Occipital lobe (tissue), 2 donors: Measurements from ENCODE around the gene IFI27. TPM values are rescaled to one million over a fixed set of nuclear protein-coding genes. Genes with fewer than 3 reads are reported as not detected.
"Not testable (repeated sequence)": the region's sequence is repeated elsewhere in the genome, so short reads cannot be mapped to it uniquely, and the experiment has no call there.

Source experiments
- DNase-seq: peaks from one replicate; lab custom pipeline; 2025; lab: John Stamatoyannopoulos, UW
- total RNA-seq: library from RNA; depleted of rRNA; stranded (reverse); fragments of >200 nt; gene quantifications from one replicate; pipeline ENCODE4 v1.2.3, GENCODE V29; 2014

The IFI27 gene
- total RNA-seq, result 12.2 TPM

DNA sequence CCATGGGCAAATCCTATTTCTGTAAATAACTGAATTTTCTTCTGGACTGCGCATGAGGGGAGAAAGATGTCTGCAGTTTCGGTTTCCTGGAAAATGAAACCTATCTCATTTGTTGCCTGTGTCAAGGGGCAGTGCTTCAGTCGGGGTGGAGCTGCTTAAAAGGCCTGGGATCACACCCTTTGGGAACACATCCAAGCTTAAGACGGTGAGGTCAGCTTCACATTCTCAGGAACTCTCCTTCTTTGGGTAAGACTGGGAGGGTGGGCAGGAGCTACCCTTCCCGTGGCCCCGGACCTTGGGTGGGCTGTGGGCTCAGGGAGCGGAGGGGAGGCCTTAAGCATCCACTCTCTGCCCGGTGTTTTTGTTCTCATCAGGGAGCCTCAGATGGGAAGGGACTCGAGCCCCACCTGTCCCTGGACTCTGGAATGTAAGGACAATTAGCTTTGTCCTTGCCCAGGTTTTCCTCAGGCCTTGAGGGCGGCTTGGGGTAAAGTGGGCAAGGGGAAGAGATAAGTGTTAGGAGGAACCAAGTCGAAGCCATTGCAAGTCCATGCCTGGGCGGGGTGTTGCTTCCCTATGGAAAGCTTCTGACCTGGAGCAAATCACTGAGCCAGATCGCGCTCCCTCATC lies at the start of gene IFI27:
IFI27 (plus strand) TSS at position 185 of the 630 bp plus-strand sequence.
- DNase-seq, result no peak

DNA sequence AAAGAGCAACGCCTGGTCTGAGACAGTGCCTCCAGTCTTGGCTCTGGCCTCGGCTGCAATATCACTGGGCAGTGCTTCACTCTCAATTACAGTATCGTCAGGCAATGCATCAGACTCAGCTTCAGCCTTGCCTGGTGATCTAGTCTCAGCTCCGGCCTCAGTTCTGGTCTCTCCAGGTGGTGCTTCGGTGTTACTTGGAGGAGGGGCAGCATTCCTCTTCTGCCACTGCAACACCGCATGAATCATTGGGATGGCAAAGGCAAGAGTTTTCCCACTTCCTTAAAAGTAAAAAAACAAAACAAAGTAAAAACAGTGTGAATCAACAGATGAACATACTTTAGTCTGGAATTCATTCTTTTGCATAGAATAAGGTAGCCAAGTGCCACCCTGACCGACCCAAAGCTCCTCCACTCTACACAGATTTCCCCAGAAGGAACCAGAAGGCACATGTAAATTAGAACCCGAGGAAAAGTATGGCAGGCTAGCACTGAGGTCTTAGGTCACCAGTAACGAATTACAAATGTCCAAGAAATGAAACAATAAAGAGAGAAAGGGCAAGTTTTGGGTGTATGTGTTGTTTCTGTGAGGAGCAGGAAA lies 48.1 kb upstream of the IFI27 start:
- DNase-seq, result no peak

DNA sequence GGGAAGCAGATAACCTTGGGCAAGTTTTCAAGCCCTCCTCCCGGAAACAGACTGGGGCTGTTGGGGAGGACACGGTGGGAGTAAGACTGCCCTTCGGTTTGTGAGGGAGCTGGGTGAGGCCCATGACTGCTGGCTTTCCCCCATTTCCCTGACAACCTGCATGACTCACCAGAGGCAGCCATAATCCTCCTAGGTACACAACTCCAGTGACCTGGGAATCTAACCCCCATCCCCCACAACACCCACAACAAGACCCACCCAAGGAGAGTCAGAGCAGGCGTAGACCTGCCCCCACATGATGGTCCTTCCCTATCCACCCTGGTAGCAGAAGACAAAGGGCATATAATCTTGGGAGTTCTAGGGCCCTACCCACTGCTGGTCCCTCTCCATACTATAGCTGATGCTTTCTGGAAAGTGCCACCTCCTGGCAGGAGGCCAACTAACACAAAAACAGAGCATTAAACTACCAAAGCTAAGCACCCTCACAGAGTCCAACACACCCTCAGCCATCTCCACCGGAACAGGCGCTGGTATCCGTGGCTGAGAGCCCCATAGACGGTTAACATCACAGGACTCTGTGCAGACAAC lies 44.4 kb upstream of the IFI27 start:
- DNase-seq, result no peak

DNA sequence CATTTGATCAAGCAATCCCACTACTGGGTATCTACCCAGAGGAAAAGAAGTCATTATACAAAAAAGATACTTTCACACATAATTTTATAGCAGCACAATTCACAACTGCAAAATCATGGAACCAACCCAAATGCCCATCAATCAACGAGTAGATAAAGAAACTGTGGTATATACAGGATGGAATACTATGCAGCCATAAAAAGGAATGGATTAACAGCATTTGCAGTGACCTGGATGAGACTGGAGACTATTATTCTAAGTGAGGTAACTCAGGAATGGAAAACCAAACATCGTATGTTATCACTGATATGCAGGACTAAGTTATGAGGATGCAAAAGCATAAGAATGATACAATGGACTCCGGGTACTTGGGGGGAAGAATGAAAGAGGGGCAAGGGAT lies 38.5 kb upstream of the IFI27 start:
- DNase-seq, result not testable (repeated sequence)

DNA sequence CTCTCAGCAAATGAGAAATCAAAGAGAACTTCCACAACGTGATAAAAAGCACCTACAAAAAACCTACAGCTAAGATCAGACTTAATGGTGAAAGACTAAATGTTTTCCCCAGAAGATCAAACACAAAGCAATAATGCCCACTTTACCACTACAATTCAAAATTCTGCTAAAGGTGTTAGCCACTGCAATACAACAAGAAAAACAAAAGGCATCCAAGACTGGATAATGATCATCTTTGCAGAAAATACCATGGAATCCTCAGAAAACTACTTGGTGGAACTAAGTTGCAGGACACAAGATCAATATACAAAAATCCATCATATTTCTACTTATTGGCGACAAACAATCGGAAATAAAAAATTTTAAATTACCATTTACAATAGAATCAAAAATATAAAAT lies 36.0 kb upstream of the IFI27 start:
- DNase-seq, result no peak

DNA sequence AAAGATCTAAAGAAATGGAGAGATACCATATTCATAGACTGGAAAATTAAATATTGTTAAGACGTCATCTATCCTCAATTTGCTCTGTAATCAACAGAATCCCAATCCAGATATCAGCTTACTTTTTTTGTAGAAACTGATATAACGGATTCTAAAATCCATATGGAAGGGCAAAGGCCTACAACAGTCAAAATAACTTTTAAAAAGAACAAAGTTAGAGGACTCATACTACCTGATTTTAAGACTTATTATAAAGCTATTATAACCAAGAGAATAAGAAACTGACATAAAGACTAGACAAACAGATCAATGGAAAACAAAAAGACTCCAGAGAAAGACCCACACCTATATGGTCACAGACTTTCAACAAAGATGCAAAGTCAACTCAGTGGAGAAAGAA lies 35.5 kb upstream of the IFI27 start:
- no peak for DNase-seq

DNA sequence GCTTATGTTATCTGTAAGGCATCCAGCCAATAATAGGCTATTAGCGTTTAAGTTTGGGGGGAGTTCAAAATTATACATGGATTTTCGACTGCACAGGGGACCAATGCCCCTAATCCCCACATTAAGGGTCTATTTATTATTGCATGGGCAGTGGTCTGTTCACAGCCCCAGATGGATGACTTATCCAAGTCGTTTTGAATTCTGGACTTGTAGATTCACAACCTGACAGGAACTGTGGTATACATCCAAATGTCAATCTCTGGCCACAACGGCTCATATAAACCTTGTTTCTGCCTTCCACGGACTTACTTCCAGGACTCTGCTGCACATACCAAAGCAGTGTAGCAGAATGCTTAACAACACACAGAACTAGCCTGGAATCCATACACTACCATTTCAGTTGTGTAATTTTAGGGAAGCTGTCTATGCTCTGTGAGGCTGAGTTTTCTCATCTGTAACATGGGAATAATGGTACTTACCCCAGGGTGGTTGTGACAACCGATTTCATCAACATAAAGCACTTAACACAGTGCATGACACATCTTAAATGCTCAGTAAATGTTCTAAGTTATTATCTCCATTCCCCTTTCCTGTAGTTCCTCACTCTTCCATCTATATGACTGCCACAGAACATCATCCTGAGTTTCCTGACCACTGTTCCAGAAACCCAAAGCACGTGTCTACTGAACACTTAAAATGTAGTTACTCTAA lies 33.3 kb upstream of the IFI27 start:
- no peak for DNase-seq

DNA sequence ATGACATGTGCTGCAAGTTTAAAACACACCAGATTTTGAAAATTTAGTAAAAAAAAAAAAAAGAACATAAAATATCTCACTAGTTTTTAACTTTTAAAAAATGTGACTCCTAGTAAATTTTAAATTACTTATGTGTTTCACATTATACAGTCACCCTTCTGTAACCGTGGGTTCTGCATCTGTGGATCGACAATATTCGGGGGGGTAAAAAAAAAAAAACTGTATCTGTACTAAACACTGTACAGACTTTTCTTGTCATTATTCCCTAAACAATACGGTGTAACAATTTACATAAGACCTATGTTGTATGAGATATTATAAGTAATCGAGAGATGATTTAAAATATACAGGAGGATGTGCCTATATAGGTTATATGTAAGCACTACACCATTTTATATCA lies 32.7 kb upstream of the IFI27 start:
- no peak for DNase-seq

DNA sequence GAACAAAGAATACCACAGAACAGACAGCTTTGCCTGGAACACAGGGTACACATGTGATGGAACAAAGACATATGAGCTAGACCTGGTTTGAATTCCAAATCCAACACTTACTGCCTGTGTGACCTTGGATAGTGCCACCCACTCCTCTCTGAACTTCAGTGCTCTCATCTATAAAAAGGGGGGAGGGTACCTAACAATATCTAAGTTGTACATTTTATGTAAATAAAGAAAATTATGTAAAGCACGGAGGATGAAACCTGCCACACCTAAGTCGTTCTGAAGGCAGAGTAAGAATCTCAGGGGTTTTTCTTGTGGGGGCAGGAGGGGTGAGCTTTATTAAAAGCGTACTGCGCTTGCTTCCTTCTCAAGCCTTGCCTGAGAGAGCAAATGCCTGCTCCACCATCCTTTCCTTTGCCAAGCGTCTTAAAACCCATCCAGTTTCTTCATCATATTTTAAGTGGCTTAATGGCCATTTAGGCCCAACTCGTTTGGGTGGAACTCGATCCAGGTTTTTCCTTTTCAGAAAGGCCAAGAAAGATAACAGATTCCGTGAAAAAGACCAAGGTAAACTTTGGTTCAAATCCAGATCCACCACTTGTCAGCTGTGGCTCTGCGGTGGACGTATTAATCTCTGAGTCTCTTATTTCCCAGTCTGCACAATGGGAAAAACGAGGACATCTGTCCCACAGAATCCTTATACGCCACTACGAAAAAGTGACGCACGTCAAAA lies 30.5 kb upstream of the IFI27 start:
- DNase-seq, result no peak

DNA sequence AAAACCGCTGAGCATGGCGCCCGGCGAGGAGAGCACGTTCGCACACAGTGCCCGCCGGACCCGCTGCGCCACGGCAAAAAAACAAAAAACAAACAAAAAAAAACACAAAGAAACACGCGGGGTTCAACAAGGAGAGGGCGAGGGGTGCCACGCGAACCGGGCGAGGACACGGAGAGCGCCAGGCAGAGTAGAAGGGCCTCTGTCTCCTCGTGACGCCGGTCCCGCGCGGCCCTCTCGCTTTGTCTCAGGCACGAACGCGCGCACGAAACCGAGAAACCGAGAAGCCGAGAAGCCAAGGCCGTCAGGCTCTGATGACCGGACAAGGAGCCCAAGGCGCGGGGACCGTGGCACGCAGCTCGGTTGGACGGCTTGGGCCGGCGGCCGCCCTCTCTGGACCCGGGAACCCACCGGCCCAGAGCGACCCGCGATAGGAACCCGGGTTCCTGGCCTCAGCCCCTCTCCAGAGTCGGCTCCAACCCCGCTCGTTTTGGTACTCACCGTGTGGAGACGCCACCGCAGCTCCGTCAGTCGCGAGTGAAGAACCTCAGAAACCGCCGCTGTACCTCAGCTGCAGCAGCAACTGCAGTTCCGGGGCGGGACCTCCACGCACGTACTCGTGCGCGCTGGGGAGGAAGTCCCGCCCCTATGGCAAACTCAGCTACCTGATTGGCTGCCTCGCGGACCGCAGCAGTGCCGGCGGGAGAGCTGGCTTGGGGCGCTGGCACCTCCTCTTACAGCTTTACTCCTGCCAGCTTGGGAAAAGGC lies 29.7 kb upstream of the IFI27 start, which contains the start of the genes DDX24 and IFI27L1:
DDX24 (minus strand) TSS at position 582 of the 765 bp plus-strand sequence. CDS start 1,460 bp downstream, outside the sequence.
IFI27L1 (plus strand) TSS at position 690 of the 765 bp plus-strand sequence. CDS start 15,628 bp downstream, outside the sequence.
- DNase-seq, result peak; percentile 94

DNA sequence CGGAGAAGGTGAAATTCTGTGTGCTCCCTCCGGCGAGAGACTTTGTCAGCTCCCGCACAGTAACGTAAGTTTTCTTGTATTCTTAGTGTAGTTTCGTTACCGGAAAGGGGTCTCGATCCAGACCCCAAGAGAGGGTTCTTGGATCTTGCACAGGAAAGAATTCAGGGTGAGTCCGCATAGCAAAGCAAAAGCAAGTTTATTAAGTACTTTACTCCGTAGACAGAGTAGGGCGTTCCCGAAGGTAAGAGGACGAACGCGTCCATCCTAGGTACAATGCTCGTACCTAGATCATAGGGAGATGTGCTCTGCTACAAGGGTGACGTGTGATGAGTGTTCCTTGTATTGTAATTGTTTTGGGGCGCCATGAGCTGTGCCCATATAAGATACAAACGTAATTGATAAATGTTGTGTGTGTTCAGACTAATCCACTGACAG lies 29.1 kb upstream of the IFI27 start:
- no peak for DNase-seq

DNA sequence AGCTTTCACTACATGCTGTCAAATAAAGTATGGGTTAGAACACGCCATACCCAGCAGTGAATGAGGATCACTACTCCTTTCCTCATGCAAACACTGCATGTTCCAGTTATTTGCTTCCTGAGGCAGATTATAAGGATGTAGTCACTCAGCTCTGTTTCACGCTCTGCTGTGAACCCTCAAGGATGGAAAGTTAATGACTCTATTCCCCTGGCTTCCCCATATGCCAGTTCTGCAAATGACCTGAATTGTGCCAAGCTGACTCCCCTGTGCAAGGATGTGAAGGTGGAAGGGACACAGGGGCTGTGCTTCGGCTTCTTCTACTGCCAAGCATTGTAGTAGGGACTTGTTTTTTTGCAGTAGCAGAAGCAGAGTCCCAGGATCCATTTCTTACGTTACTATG lies 22.6 kb upstream of the IFI27 start:
- no peak for DNase-seq

DNA sequence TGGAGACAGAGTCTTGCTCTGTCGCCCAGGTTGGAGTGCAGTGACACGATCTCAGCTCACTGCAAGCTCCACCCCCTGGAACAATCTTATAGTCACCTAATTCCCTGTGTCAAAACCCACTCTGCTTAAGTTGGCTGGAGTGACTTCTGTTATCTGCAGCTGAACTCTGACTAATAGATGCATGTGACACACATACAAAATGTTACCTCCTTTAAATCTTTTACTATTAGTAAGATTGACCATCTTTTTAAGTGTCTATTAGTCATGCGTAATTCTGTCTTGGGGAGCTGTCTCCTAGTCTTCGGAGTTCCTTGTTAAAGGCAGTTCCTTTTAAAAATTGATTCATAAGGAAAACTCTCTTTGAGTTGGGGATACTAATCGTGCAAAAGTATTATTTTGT lies 22.0 kb upstream of the IFI27 start:
- no peak for DNase-seq

DNA sequence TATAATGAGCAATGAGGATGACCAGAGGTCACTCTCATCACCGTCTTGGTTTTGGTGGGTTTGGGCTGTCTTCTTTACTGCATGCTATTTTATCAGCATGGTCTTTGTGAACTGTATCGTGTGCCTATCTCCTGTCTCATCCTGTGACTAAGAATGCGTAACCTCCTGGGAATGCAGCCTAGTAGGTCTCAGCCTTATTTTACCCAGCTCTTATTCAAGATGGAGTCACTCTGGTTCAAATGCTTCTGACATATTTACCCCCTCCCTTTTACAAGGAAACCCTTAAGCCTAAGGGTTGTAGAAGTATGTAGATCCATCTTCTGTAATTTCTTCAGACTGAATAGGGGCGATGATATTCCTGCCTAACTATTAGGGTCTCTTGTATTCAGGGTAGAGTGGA lies 21.1 kb upstream of the IFI27 start:
- no peak for DNase-seq

DNA sequence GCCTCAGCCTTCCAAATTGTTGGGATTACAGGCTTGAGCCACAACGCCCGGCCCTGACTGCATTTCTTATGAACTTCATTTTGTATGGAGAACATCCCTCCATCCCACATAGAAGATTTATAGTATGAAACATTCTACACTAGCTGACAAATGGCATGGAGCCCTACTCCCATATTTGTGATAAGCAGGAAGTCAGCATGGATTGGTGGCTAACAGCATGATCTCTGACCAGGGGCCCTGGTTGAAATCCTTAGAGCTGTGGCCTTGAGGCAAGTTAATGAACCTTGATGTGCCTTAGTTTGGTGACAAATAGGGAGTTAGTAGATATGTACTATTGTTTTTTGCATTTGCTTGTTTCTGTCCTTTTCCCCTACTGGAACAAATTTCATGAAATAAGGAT lies 17.1 kb upstream of the IFI27 start:
- DNase-seq, result no peak

DNA sequence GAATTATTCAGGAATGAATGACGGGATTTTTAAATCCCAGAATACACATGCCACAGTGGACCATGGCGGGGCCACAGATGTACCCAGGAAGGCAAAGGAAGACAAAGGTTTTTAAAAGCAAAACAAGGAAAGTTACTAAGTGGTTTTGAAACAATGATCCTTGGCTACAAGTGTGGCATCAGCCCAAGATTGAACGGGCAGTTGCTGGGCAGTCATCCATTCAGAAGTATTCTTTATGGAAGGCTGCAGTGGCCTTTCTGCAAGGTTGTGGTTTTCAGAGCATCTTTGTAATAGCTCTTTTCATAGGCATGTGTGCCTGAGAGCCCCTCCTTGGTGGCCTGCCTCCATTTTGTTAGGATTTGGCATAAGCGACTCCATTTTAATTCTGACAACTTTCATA lies 13.4 kb upstream of the IFI27 start:
- DNase-seq, result no peak

DNA sequence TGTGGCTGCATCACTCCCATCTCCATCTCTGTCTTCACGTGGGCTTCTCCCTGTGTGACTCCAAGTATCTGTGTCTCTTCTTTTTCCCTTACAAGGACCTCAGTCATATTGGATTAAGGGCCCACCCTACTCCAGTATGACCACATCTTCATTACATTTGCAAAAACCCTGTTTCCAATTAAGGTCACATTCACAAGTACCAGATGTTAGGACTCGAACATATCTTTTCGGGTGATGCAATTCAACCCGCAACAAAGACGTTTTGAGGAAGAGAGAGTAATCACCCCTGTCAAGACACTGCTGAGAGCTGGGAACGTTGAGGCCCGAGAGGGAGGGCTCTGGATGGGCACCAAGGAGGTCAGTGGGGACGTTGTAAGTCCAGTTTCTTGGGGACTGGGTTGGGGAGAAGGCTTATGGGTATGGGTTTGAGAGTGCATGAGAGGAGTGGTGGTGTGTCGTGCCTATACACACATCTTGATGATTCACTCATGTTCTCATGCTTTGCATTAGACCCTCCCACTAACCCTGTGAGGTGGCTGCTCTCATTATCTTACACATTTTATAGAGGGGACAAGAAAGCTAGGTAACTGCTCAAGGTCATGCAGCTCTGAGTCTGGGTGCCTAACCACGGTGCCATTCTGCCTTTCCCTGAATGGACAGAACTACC lies 12.1 kb upstream of the IFI27 start:
- no peak for DNase-seq

DNA sequence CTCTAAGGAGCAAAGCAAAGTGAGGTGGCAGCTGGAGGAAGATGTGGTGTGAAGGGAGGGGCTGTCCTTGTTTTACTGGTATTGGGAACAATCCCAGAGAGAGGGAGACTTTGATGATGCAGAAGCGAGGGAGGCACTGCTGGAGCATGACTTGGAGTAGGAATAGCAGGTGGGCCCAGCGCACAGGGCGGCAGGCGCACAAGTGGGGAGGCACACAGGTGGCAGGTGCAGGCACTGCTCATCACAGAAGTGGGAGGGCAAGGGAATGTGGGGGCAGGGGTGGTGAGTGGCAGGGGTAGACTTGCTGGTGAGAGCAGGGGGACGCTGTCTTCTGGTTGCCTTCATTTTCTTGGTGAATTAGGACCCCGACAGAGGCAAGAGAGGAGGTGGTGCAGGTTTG lies 11.5 kb upstream of the IFI27 start:
- no peak for DNase-seq

DNA sequence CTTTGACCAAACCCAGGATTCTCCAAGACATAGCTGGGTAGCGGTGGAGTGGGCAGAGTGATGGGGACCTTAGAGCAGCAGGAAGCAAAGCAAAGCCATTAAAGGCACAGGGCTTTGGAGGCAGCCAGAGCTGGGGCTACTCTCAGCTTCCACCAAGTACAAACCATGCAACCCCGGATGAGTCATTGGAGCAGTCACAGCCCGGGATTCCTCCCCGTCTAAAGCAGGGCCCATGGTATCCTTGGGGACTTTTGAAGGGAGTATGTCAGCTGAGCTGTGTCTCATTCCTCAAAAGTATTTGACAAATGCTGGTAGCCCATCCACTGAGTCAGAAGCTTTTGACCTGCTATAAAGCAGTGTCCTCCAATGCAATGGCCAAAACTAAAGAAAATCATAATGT lies 9.7 kb upstream of the IFI27 start:
- DNase-seq, result no peak

DNA sequence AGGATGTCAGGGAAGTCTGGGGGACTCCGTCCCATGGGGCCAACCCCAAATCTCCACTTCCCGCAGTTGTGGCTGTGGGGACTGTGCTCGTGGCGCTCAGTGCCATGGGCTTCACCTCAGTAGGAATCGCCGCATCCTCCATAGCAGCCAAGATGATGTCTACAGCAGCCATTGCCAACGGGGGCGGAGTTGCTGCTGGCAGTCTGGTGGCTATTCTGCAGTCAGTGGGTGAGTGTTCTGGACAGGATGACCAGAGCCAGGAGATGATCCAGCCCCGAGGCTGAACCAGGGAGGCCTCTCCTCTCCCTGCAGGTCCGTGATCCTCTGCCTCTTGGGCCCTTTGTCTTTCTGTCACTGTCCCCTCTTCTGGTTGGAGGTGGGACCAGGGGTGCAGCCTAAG lies 8.8 kb upstream of the IFI27 start:
- DNase-seq, result no peak
